Measurements from ENCODE around the gene KSR1. TPM values are rescaled to one million over a fixed set of nuclear protein-coding genes. Genes with fewer than 3 reads are reported as not detected.

KSR1 gene
- total RNA-seq, 4 donors from 2014 or later, result 26.0 to 37.5 (median 35.0) TPM

DNA sequence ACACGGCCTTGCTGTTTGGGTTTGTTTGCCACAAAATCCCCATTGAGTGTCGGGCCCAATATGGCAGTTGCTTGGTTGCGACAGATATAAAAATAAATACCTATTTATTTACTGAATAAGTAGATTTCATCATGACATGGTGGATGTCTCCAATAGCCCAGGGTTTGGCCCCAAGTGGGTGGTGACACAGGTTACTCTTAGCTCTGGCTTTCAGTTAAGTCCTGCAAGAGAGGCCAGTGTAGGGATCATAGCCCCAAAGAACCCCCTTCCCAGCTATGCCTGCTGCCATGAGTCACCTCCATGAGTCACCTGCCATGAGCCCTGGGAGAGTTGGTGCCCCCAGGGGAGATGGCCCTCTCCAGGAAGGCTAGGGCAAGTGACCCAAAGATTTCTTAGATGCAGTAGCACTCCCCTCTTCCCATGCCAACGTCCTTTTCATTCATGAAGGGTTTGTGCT, 96.1 kb downstream of the KSR1 start:
- H3K4me3 ChIP-seq (ENCODE audit: low read depth, poor library complexity, severe bottlenecking), result no peak overlapping the region
- 63 to 89% methylated on average over 4 of the region's 4 CpGs for WGBS, 2 donors
- TF ChIP-seq POLR2A (IDR thresholded peaks at IDR 0.05), result no peak
- TF ChIP-seq, protein P1, sequence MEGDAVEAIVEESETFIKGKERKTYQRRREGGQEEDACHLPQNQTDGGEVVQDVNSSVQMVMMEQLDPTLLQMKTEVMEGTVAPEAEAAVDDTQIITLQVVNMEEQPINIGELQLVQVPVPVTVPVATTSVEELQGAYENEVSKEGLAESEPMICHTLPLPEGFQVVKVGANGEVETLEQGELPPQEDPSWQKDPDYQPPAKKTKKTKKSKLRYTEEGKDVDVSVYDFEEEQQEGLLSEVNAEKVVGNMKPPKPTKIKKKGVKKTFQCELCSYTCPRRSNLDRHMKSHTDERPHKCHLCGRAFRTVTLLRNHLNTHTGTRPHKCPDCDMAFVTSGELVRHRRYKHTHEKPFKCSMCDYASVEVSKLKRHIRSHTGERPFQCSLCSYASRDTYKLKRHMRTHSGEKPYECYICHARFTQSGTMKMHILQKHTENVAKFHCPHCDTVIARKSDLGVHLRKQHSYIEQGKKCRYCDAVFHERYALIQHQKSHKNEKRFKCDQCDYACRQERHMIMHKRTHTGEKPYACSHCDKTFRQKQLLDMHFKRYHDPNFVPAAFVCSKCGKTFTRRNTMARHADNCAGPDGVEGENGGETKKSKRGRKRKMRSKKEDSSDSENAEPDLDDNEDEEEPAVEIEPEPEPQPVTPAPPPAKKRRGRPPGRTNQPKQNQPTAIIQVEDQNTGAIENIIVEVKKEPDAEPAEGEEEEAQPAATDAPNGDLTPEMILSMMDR (IDR thresholded peaks at IDR 0.05), result no peak
- DNase-seq (ENCODE audit: low spot score in 2 of 2), result no peak
- intact Hi-C loops (cut with DNase I; ENCODE audit: low total_unique reads), result no loop called here

DNA sequence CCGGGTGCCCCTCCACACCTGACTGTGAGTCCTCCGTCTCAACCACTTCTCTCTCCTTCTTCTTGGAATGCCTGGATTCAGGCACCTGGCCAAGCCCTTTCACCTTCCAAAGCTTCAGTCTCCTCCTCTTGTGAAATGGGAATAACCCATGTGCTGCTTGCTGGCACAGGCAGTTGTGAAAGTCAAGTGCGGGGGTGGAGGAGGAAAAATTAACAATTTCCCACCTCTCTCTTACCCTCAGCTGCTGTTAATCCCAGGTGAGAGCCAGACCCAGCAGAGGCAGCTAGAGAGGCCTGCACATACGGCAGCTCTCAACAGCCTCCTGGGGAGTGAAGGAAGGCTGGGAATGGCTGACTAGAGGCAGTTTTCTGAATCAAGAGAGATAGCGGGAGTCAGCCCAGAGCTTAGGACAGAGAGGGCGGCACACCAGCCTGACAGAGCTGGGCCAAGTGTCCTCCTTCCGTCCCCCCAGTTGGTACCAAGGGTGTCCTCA, 96.8 kb downstream of the KSR1 start:
- intact Hi-C loops (cut with DNase I; ENCODE audit: low total_unique reads), result no loop called here
- DNase-seq (ENCODE audit: low spot score in 2 of 2), result no peak
- no peak for TF ChIP-seq POLR2A (IDR thresholded peaks at IDR 0.05)
- TF ChIP-seq, protein P1 (IDR thresholded peaks at IDR 0.05), result no peak
- H3K4me3 ChIP-seq (ENCODE audit: low read depth, poor library complexity, severe bottlenecking), result no peak overlapping the region
- WGBS, 2 donors, result 71 to 74% methylated on average over 7 of the region's 7 CpGs

DNA sequence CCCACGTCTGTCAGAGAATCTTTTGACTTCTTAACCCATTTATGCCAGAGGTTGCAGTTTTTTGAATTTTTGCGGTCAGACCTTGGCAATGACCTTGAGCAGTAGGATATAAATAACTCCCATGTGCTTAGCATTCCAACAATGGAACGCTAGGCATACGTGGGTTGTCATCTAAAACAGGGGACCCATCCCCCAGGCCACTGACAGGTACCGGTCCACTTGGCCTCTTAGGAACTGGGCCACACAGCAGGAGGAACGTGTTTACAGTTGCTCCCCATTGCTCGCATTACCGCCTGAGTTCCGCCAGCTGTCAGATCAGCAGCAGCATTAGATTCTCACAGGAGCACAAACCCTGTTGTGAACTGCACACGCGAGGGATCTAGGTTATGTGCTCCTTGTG, 97.9 kb downstream of the KSR1 start:
- intact Hi-C loops (cut with DNase I; ENCODE audit: low total_unique reads), result no loop called here
- WGBS, 2 donors, result 83 to 86% methylated on average over 11 of the region's 11 CpGs
- no peak overlapping the region for H3K4me3 ChIP-seq (ENCODE audit: low read depth, poor library complexity, severe bottlenecking)
- no peak for TF ChIP-seq POLR2A (IDR thresholded peaks at IDR 0.05)
- TF ChIP-seq, protein P1 (IDR thresholded peaks at IDR 0.05), result no peak
- no peak for DNase-seq (ENCODE audit: low spot score in 2 of 2)

DNA sequence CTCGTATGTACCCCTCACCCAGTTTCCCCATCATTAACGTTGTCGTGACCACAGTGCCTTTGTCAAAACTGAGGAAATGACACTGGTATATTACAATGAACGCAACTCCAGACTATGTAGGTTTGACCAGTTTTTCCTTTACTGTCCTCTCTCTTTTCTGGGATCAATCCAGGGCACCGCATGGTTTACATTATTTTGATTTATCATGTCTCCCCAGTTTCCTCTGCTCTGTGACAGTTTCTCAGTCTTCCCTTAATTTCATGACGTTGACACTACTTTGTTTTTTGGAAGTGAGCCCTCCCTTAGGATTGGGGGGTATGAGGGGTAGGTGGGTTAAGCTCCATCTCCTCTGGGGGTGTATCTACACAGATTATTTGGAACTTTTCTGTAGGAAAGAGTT, 98.7 kb downstream of the KSR1 start:
- TF ChIP-seq, protein P1 (IDR thresholded peaks at IDR 0.05), result no peak
- no peak for TF ChIP-seq POLR2A (IDR thresholded peaks at IDR 0.05)
- no peak for DNase-seq (ENCODE audit: low spot score in 2 of 2)
- 82 to 86% methylated on average over 6 of the region's 6 CpGs for WGBS, 2 donors
- intact Hi-C loops (cut with DNase I; ENCODE audit: low total_unique reads), result loop anchor here (5.0 kb wide), 1 partner anchor 37 kb away; no protein-coding TSS in a partner anchor
- H3K4me3 ChIP-seq (ENCODE audit: low read depth, poor library complexity, severe bottlenecking), result no peak overlapping the region

DNA sequence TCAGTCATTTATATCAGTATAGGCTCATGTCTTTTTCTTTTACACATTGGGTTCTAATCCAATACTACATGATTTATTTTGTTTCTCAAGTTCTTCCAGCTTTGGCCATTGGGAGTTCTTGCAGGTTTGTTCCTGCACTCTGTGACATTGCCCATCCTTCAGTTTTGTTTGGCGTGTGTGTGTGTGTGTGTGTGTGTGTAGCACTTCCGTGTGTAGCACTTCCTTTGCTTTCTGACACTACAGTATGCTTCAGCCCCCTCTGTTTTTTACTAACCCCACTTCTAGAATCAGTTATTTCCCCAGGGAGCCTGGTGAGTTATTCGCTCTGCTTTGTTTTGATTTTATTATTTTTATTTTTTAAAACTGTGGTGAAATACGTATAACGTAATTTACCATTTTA, 99.1 kb downstream of the KSR1 start:
- no peak for DNase-seq (ENCODE audit: low spot score in 2 of 2)
- TF ChIP-seq, protein P1 (IDR thresholded peaks at IDR 0.05), result no peak
- TF ChIP-seq POLR2A (IDR thresholded peaks at IDR 0.05), result no peak
- intact Hi-C loops (cut with DNase I; ENCODE audit: low total_unique reads), result loop anchor here (5.0 kb wide), 1 partner anchor 37 kb away; no protein-coding TSS in a partner anchor
- H3K4me3 ChIP-seq (ENCODE audit: low read depth, poor library complexity, severe bottlenecking), result no peak overlapping the region
- WGBS, 2 donors, result 70 to 82% methylated on average over 5 of the region's 5 CpGs

DNA sequence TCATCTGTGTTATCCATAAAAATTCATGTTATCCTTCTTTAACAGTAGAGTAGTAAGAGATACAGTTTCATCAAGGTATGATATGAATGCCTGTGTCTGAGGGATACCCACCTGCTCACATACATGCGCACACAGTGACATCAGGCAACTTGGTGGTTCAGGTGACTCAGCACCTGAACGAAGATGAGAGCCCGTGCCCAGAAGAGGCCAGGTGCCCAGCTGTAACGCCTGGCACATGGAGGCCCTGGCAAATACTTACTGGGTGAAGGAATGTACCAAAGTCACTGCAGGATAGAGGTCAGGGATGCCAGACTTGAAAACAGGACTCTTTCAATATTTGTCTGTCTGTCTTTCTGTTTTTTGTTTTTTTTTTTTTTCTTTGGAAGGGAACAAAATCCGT, 102.1 kb downstream of the KSR1 start:
- TF ChIP-seq POLR2A (IDR thresholded peaks at IDR 0.05), result no peak
- TF ChIP-seq, protein P1 (IDR thresholded peaks at IDR 0.05), result no peak
- intact Hi-C loops (cut with DNase I; ENCODE audit: low total_unique reads), result loop anchor here (5.0 kb wide), 1 partner anchor 34 kb away; no protein-coding TSS in a partner anchor
- no peak overlapping the region for H3K4me3 ChIP-seq (ENCODE audit: low read depth, poor library complexity, severe bottlenecking)
- DNase-seq (ENCODE audit: low spot score in 2 of 2), result no peak
- WGBS, 2 donors, result 76 to 82% methylated on average over 5 of the region's 5 CpGs
